Endothelial cell of umbilical vein (primary cell): ENCODE results near the gene MYO5B. TPM values are rescaled to one million over a fixed set of nuclear protein-coding genes. Genes with fewer than 3 reads are reported as not detected.

Experiments used
- BruUV-seq: library from RNA; stranded (reverse); fragments of 400-500 nt; replicated peaks from 2 replicates; lab custom pipeline; 2021; lab: Mats Ljungman, UMichigan
- CTCF ChIA-PET: fragments of 300-600, 350-600 bp; sonication (Branson Sonifier 250); formaldehyde crosslinking; loops from one replicate; lab custom pipeline; 2021; ENCODE audit warnings: antibody characterized with exemption, inconsistent platforms; lab: Charles Lee
- POLR2A ChIA-PET: fragments of 300-600, 350-600 bp; sonication (Branson Sonifier 250); formaldehyde crosslinking; loops from one replicate; lab custom pipeline; 2021; ENCODE audit warnings: antibody characterized with exemption, inconsistent platforms; lab: Charles Lee
- DNase-seq: peaks from one replicate; pipeline ENCODE4 v3.0.0-alpha.2; 2011; ENCODE audit warnings: low read depth, low spot score
- FAIRE-seq: peaks from 2 replicates; lab custom pipeline; 2011; peaks lifted over from hg19 to GRCh38; lab: Jason Lieb, UNC
- H2AFZ ChIP-seq: 2 replicates; pipeline ENCODE4 v1.6.0; 2012; ENCODE audit warnings: low read depth, low read length, control low read depth, inconsistent platforms
- H3K27ac ChIP-seq: 2 replicates; pipeline ENCODE4 v1.5.1; 2011; ENCODE audit warnings: low read depth, mild to moderate bottlenecking, control low read depth, low read length, moderate library complexity; ENCODE audit not compliant: insufficient read depth
- H3K27me3 ChIP-seq, 2 experiments: 2 replicates each; pipeline versions ENCODE4 v1.6.0 to v1.6.1; 2011; ENCODE audit warnings: low read length in 2 of 2, mixed read lengths in 1 of 2; ENCODE audit not compliant: control insufficient read depth in 2 of 2, insufficient read depth in 2 of 2
- H3K36me3 ChIP-seq, 2 experiments: 2 replicates in 1 of 2; 3 replicates in 1 of 2; pipeline ENCODE4 v1.5.1; 2011; ENCODE audit warnings: low read length in 2 of 2, mild to moderate bottlenecking in 1 of 2, moderate library complexity in 1 of 2; ENCODE audit not compliant: control insufficient read depth in 2 of 2, insufficient read depth in 2 of 2; ENCODE audit errors: extremely low read depth in 1 of 2
- H3K4me1 ChIP-seq: 3 replicates; pipeline ENCODE4 v1.5.1; 2011; ENCODE audit warnings: mild to moderate bottlenecking, low read length; ENCODE audit not compliant: control insufficient read depth, insufficient read depth; ENCODE audit errors: extremely low read depth
- H3K4me2 ChIP-seq: 2 replicates; pipeline ENCODE4 v1.6.1; 2011; ENCODE audit warnings: low read length, control low read depth, mixed read lengths; ENCODE audit not compliant: insufficient read depth
- H3K4me3 ChIP-seq, 3 experiments: fragments of 200-600 bp in 1 of 3; sonication (generic), shearing (Covaris generic) in 1 of 3; replicated peaks in 1 of 3; 2 replicates each; pipeline ENCODE4 v1.5.1; 2011 to 2016; ENCODE audit warnings: control low read depth in 3 of 3, low read length in 3 of 3, mild to moderate bottlenecking in 2 of 3, inconsistent platforms in 1 of 3, low read depth in 1 of 3, moderate library complexity in 1 of 3; ENCODE audit not compliant: insufficient read depth in 1 of 3
- H3K79me2 ChIP-seq: 2 replicates; pipeline ENCODE4 v1.6.0; 2012; ENCODE audit warnings: low read length, inconsistent platforms; ENCODE audit not compliant: control insufficient read depth, insufficient read depth
- H3K9ac ChIP-seq: replicated peaks from 2 replicates; pipeline ENCODE3; 2011; ENCODE audit warnings: low read length, control low read depth; ENCODE audit not compliant: insufficient read depth; ENCODE audit errors: extremely low read depth
- H3K9me1 ChIP-seq: replicated peaks from 3 replicates; pipeline ENCODE4 v1.6.0; 2011; ENCODE audit warnings: mild to moderate bottlenecking, low read length; ENCODE audit not compliant: control insufficient read depth, insufficient read depth; ENCODE audit errors: extremely low read depth
- H3K9me3 ChIP-seq: replicated peaks from 2 replicates; pipeline ENCODE4 v1.5.1; 2012; ENCODE audit warnings: low read length, inconsistent platforms; ENCODE audit not compliant: control insufficient read depth, insufficient read depth
- H4K20me1 ChIP-seq: replicated peaks from 2 replicates; pipeline ENCODE3; 2011; ENCODE audit warnings: mild to moderate bottlenecking, low read length; ENCODE audit not compliant: control insufficient read depth, insufficient read depth; ENCODE audit errors: extremely low read depth
- CTCF ChIP-seq, 2 donors: IDR thresholded peaks; 1 replicate in 1 of 2; 2 replicates in 1 of 2; pipeline ENCODE4 v1.5.1; 2011; ENCODE audit warnings: low read length in 2 of 2, mild to moderate bottlenecking in 2 of 2, moderate library complexity in 2 of 2, control low read depth in 1 of 2, inconsistent platforms in 1 of 2, low read depth in 1 of 2; ENCODE audit not compliant: insufficient read depth in 1 of 2; ENCODE audit errors: extremely low read depth in 1 of 2
- EZH2 ChIP-seq: IDR thresholded peaks from 2 replicates; pipeline ENCODE4 v1.6.1; 2012; ENCODE audit warnings: borderline replicate concordance, low read depth, mild to moderate bottlenecking, moderate library complexity, low read length, inconsistent platforms; ENCODE audit not compliant: severe bottlenecking
- FOS ChIP-seq: IDR thresholded peaks from 2 replicates; pipeline ENCODE4 v1.6.1; 2011; ENCODE audit warnings: mild to moderate bottlenecking, low read length, moderate library complexity, borderline replicate concordance; ENCODE audit not compliant: insufficient read depth
- JUN ChIP-seq: IDR thresholded peaks from 2 replicates; pipeline ENCODE4 v1.6.1; 2011; ENCODE audit warnings: borderline replicate concordance, low read depth; ENCODE audit not compliant: insufficient read length, insufficient read depth
- MYC ChIP-seq: IDR thresholded peaks from one replicate; pipeline ENCODE4 v1.6.1; 2011; ENCODE audit warnings: mild to moderate bottlenecking, low read depth, low read length
- POLR2A ChIP-seq: IDR thresholded peaks from 2 replicates; pipeline ENCODE4 v1.6.1; 2012; ENCODE audit warnings: low read depth, mild to moderate bottlenecking, control low read depth, low read length
- POLR2AphosphoS5 ChIP-seq: IDR thresholded peaks from 2 replicates; pipeline ENCODE4 v1.6.1; 2012; ENCODE audit warnings: low read depth, mild to moderate bottlenecking, control low read depth, low read length, moderate library complexity; ENCODE audit not compliant: insufficient read depth
- dilution Hi-C: fragments of 300-500 bp; cut with MboI; formaldehyde crosslinking; loops from one replicate; pipeline ENCODE4 v1.15.0; 2019; ENCODE audit warnings: low sequenced_read_pairs; ENCODE audit not compliant: extremely low pct_ligation_motif_present
- intact Hi-C: fragments of 100-400 bp; cut with micrococcal nuclease; formaldehyde crosslinking; loops from one replicate; pipeline ENCODE4 v1.10.0; 2022
- polyA plus RNA-seq, 4 experiments: library from polyadenylated mRNA; depleted of rRNA in 3 of 4; stranded (reverse) in 3 of 4; unstranded in 1 of 4; fragments of >200 nt; gene quantifications; 2 replicates each; pipeline versions ENCODE4 v1.2.1 to v1.2.3, GENCODE V29; 2011 to 2012; ENCODE audit warnings: missing spikeins in 1 of 4
- total RNA-seq: library from RNA; stranded (reverse); gene quantifications from 2 replicates; pipeline ENCODE4 v1.2.3, GENCODE V29; 2021
- TF ChIP-seq, protein P1 (sequence below): IDR thresholded peaks from 2 replicates; pipeline ENCODE4 v1.6.1; 2011; ENCODE audit not compliant: insufficient read depth, insufficient read length

MYO5B gene
- total and polyA plus RNA-seq, 2 donors (not counting 3 experiments of a cell fraction or from before 2014, with no cell fraction given): 0.54 to 1.1 TPM

DNA sequence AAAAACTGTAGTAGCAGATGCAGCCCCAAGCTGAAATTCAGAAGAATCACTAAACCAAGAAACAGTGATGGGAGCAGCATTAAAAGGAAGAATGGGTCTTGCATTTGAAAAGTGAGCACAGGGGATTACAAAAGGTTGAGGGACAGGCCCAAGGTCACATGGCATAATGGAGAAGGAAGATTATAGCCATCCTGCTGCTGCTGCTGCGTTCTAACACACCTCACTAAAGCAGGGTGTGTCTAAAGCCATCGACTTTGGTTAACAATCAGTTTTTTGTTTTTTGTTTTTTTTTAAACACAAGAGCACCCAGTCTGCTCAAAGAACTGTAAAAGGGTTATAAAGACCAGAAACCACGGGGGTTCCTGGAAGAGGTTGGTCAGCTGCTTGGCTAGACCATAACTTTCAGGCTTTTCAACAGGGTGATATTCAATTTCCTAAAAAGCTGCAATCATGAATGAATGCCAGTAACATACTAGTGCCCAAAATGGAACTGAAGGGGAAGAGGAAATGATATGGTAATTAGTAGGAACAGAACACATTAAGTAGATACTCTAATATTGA lies 102.6 kb downstream of the MYO5B start:
- intact Hi-C loops (no loop called here), dilution Hi-C loops (no loop called here)
- no peak overlapping the region for H3K4me2 ChIP-seq
- H3K9ac ChIP-seq: no peak overlapping the region
- FAIRE-seq (no peak), DNase-seq (no peak)
- ChIA-PET CTCF (no interaction called here), POLR2A (no interaction called here)
- H3K36me3 ChIP-seq: no peaks in the 10 kb centered on the region
- H4K20me1 ChIP-seq: no peaks in the 10 kb centered on the region
- TF ChIP-seq JUN: no peak
- TF ChIP-seq, protein P1, sequence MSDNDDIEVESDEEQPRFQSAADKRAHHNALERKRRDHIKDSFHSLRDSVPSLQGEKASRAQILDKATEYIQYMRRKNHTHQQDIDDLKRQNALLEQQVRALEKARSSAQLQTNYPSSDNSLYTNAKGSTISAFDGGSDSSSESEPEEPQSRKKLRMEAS: no peak
- no peak for TF ChIP-seq POLR2AphosphoS5
- TF ChIP-seq POLR2A: no peak
- no peak for TF ChIP-seq EZH2
- no peak for TF ChIP-seq MYC
- no peak for TF ChIP-seq FOS
- no peak overlapping the region for H2AFZ ChIP-seq
- no peaks in the 10 kb centered on the region for H3K4me1 ChIP-seq
- H3K9me1 ChIP-seq: no peaks in the 10 kb centered on the region
- H3K27me3 ChIP-seq: no peaks in the 10 kb centered on the region
- no peaks in the 10 kb centered on the region for H3K79me2 ChIP-seq
- H3K4me3 ChIP-seq: no peak overlapping the region
- H3K27ac ChIP-seq: no peak overlapping the region
- H3K9me3 ChIP-seq: no peaks in the 10 kb centered on the region
- no TSS peak for BruUV-seq

DNA sequence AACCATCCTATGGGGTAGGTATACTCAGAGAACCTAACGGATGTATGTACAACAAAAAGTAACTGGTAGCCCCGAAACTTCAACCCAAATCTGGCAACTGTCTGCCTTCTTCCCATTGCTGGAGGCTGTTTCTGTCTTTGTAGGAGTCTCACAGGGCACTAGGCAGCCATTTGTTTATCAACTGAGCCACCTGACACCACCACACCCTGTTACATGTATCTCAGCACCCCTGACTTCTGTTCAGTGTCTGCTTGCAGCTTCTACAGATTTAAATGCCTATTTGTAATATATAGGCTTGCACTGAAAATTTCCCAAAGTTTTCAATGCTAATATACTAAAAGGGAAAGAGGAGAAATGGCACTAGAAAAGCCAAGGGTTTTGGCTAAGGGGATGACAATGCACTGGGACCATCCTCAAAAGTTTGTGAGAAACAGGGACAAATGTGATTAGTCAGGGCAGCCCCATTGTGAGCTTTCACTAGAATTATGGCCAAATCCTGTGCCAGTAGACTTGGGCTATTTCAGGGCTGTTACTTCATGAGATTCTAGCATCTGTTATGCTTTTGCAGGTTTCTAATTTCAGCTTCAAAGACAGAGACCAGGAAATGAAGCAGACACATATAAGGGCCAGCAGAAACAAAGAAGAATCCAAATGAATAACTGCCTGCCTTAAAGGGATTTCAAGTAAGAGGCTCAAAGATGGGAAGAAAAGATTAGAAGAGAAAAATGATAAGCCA lies 103.3 kb downstream of the MYO5B start:
- Histone ChIP-seq H3K4me3 (no peak overlapping the region), H4K20me1 (no peaks in the 10 kb centered on the region), H3K4me2 (no peak overlapping the region), H3K9ac (no peak overlapping the region), H2AFZ (no peak overlapping the region), H3K27ac (no peak overlapping the region), H3K4me1 (no peaks in the 10 kb centered on the region), H3K79me2 (no peaks in the 10 kb centered on the region), H3K9me3 (no peaks in the 10 kb centered on the region), H3K9me1 (no peaks in the 10 kb centered on the region), H3K27me3 (no peaks in the 10 kb centered on the region), H3K36me3 (no peaks in the 10 kb centered on the region)
- ChIA-PET POLR2A (no interaction called here), CTCF (no interaction called here)
- dilution Hi-C loops: no loop called here
- no TSS peak for BruUV-seq
- intact Hi-C loops: no loop called here
- no peak for TF ChIP-seq CTCF (IDR thresholded peaks at IDR 0.05; ENCODE audit: extremely low read depth in 1 of 2, insufficient read depth in 1 of 2, low read depth in 1 of 2, low read length in 2 of 2)
- no peak for FAIRE-seq
- no peak for DNase-seq
